Naive thymus-derived CD8-positive, alpha-beta T cell (primary cell): ENCODE measurements around the gene CAGE1. TPM values are rescaled to one million over a fixed set of nuclear protein-coding genes. Genes with fewer than 3 reads are reported as not detected.
A peak's percentile ranks its signal among the peaks of the same experiment; 100 is the strongest.
"Not testable (repeated sequence)": the region's sequence is repeated elsewhere in the genome, so short reads cannot be mapped to it uniquely, and the experiment has no call there.

ENCODE experiments used
- ATAC-seq, 2 donors: fragments of 150-1000 bp; cut with Tn5 transposase in 1 of 2; sonication (Bioruptor Pico), chemical (Tn5 transposase) in 1 of 2; 1 replicate in 1 of 2; 2 replicates in 1 of 2; pipeline ENCODE4 v1.10.0; 2021; ENCODE audit warnings: mild to moderate bottlenecking in 2 of 2, moderate library complexity in 2 of 2
- POLR2A ChIA-PET: fragments of 350-600 bp; sonication (Branson Sonifier 250); formaldehyde crosslinking; loops from one replicate; lab custom pipeline; 2021; ENCODE audit warnings: antibody characterized with exemption; lab: Charles Lee
- DNase-seq, 10 donors: peaks; one replicate each; pipeline versions ENCODE4 v3.0.0 to v3.0.0-alpha.2; 2020 to 2022
- H3K27ac Mint-ChIP-seq, 10 donors: one replicate each; pipeline ENCODE4 v1.8.0; 2020 to 2022; ENCODE audit warnings: mild to moderate bottlenecking in 10 of 10, mixed read lengths in 10 of 10, moderate library complexity in 4 of 10, inconsistent platforms in 1 of 10
- H3K27me3 Mint-ChIP-seq, 5 donors: one replicate each; pipeline ENCODE4 v1.8.0; 2021 to 2022; ENCODE audit warnings: mixed read lengths in 5 of 5
- H3K36me3 Mint-ChIP-seq, 3 donors: one replicate each; pipeline ENCODE4 v1.8.0; 2020 to 2022; ENCODE audit warnings: mixed read lengths in 3 of 3, mild to moderate bottlenecking in 2 of 3, inconsistent platforms in 1 of 3
- H3K4me1 Mint-ChIP-seq, 4 donors: one replicate each; pipeline ENCODE4 v1.8.0; 2021 to 2022; ENCODE audit warnings: mixed read lengths in 4 of 4
- H3K4me3 Mint-ChIP-seq, 10 donors: one replicate each; pipeline ENCODE4 v1.8.0; 2020 to 2022; ENCODE audit warnings: mild to moderate bottlenecking in 10 of 10, mixed read lengths in 10 of 10, moderate library complexity in 6 of 10, inconsistent platforms in 1 of 10
- H3K9me3 Mint-ChIP-seq, 9 donors: one replicate each; pipeline ENCODE4 v1.8.0; 2020 to 2022; ENCODE audit warnings: mixed read lengths in 9 of 9, mild to moderate bottlenecking in 3 of 9, inconsistent platforms in 1 of 9, moderate library complexity in 1 of 9
- polyA plus RNA-seq, 3 donors: library from polyadenylated mRNA; unstranded; fragments of 300-500 nt; fragmentation: Illumina TruSeq; gene quantifications; one replicate each; pipeline ENCODE4 v1.2.3, GENCODE V29; 2021
- total RNA-seq, 8 experiments: library from RNA in 2 of 8; stranded (reverse) in 2 of 8; gene quantifications; one replicate each; pipeline ENCODE4 v1.2.3 and lab custom pipeline; 2021 to 2026

CAGE1 gene
- total and polyA plus RNA-seq, 5 experiments from 2014 or later = 0.16 to 0.63 TPM; not detected in 3

DNA sequence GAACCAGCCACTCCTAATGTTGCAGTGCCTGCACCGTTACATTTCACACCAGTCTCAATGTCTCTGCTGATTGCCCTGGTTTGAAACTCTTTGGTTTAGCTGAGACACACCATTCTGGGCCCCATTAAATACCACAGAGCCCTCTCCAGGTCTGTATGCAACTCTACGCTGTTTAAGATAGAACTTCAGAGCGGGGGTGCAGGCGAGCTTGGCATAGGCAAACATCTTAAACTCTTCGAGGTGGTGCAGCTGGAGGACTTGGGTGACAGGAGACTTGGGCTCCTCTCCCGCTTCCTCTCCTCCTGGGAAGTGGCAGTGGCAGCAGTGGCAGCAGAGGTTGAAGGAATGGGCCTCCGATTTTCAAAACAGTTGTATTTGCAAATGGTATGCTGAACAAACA, 58.1 kb downstream of the CAGE1 start:
- ATAC-seq (no peak), DNase-seq (no peak)
- H3K36me3 Mint-ChIP-seq = no peaks in the 10 kb centered on the region
- H3K27ac Mint-ChIP-seq = no peak overlapping the region
- no peak overlapping the region for H3K4me3 Mint-ChIP-seq
- POLR2A ChIA-PET = no interaction called here
- no peaks in the 10 kb centered on the region for H3K9me3 Mint-ChIP-seq
- H3K27me3 Mint-ChIP-seq = peaks cover 0 to 12% (median 7%) of the 10 kb centered on the region in 5 donors
- peaks cover 0 to 4% (median under 1%) of the 10 kb centered on the region in 4 donors for H3K4me1 Mint-ChIP-seq

DNA sequence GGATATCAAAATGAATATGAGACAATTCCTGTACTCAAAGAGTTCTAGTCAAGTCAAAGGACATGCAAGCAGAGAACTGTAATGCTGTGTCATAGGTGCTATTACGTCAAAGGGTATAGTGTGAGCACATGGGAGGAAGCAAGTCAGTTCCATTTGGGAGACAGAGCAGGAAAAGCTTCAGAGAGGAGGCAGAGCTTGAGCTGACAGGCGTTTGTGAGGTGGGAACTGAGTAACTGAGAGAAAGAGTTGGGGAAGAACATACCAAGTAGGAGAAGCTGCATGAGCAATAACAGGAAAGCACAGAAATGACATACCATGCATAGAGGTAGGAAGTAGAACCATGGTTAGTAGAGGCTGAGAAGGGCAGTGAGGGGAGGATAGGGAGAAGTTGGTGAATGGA, 61.3 kb downstream of the CAGE1 start:
- Mint-ChIP-seq H3K36me3 (peaks cover 0 to 4% (median 0%) of the 10 kb centered on the region in 3 donors), H3K27ac (no peak overlapping the region), H3K4me3 (no peak overlapping the region), H3K27me3 (peaks cover 0 to 17% (median 6%) of the 10 kb centered on the region in 5 donors), H3K4me1 (peaks cover 0 to 12% (median 7%) of the 10 kb centered on the region in 4 donors), H3K9me3 (peaks cover 0 to 9% (median 0%) of the 10 kb centered on the region in 9 donors)
- DNase-seq = no peak
- POLR2A ChIA-PET = interaction anchor here (0.7 kb wide), 1 partner anchor 167 kb away, joined by 3 read pairs; no protein-coding TSS in a partner anchor
- ATAC-seq = no peak

DNA sequence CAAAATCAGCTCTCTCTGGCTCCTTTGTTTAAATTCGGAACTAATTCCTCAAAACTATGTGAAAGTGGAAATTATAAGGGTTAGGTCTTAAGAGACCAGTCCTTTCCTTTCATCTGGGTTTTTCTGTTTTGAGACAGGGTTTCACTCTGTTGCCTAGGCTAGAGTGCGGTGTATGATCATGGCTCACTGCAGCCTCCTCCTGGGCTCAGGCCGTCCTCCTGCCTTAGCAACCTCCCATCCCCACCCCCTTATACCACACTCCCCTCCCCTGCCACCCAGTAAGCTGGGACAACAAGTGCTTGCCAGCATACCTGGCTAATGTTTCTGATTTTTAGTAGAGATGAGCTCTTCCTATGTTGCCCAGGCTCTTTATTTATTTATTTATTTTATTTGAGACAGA, 63.8 kb downstream of the CAGE1 start:
- POLR2A ChIA-PET = no interaction called here
- Mint-ChIP-seq H3K4me3 (no peak overlapping the region), H3K27ac (no peak overlapping the region)

DNA sequence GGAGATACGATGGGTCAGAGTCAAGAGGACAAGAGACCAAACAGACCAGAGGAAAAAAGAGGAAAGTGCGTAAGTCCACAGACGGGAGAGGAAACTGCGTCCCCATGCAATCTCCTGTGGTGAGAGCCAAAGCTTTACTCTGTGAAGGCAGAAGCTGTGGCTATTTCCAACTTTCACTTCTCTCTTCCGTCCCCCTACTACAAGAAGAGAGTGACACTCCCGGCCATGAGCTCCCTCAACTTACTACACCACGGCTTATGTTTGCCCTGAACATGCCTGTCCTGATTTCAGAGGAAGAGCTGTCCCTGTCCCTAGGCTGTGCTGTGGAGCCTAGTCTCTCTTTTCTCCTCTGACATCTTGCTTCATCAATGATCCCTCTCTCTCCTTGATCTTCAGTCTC, 65.0 kb downstream of the CAGE1 start:
- ATAC-seq = peak in 1 of 2 donors; percentile 28
- POLR2A ChIA-PET = no interaction called here
- DNase-seq = no peak
- H3K4me1 Mint-ChIP-seq = peaks cover 0 to 12% (median 7%) of the 10 kb centered on the region in 4 donors
- H3K9me3 Mint-ChIP-seq = peaks cover 0 to 9% (median 0%) of the 10 kb centered on the region in 9 donors
- H3K27ac Mint-ChIP-seq = peak overlapping the region in 3 of 10 donors; percentile 11 to 16 (median 12)
- H3K27me3 Mint-ChIP-seq = peaks cover 0 to 17% (median 6%) of the 10 kb centered on the region in 5 donors
- H3K4me3 Mint-ChIP-seq = no peak overlapping the region
- peaks cover 0 to 4% (median 0%) of the 10 kb centered on the region in 3 donors for H3K36me3 Mint-ChIP-seq

More for the DNA sequence above, 63.8 kb downstream of the CAGE1 start:
- H3K4me1 Mint-ChIP-seq = peaks cover 0 to 12% (median 7%) of the 10 kb centered on the region in 4 donors
- H3K27me3 Mint-ChIP-seq = peaks cover 0 to 17% (median 6%) of the 10 kb centered on the region in 5 donors
- ATAC-seq (no peak), DNase-seq (no peak)
- H3K9me3 Mint-ChIP-seq = peaks cover 0 to 9% (median 0%) of the 10 kb centered on the region in 9 donors
- peaks cover 0 to 4% (median 0%) of the 10 kb centered on the region in 3 donors for H3K36me3 Mint-ChIP-seq

DNA sequence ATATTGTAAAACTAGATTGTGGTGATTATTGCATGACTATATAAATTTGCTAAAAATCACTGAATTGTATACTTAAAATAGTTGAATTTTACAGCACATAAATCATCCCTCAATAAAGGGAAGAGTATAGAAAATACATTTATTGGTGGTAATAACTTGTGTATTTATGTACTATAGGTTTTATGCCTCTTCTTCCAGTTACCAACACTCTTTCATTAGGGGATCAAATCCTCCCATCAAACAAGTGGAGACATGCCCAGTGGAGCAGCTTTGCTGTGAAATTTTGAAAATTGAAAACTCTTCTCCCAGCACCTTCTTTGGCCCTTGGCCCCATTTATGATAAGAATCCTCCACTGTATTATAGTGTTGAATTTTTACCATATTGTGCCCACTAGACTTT, 66.5 kb downstream of the CAGE1 start:
- H3K36me3 Mint-ChIP-seq = peaks cover 0 to 4% (median 0%) of the 10 kb centered on the region in 3 donors
- peaks cover 0 to 9% (median 0%) of the 10 kb centered on the region in 9 donors for H3K9me3 Mint-ChIP-seq
- no peak overlapping the region for H3K27ac Mint-ChIP-seq
- ATAC-seq = no peak
- no peak for DNase-seq
- peaks cover 0 to 12% (median 5%) of the 10 kb centered on the region in 4 donors for H3K4me1 Mint-ChIP-seq
- H3K4me3 Mint-ChIP-seq = no peak overlapping the region
- POLR2A ChIA-PET = no interaction called here
- H3K27me3 Mint-ChIP-seq = peaks cover 0 to 8% (median 4%) of the 10 kb centered on the region in 5 donors

DNA sequence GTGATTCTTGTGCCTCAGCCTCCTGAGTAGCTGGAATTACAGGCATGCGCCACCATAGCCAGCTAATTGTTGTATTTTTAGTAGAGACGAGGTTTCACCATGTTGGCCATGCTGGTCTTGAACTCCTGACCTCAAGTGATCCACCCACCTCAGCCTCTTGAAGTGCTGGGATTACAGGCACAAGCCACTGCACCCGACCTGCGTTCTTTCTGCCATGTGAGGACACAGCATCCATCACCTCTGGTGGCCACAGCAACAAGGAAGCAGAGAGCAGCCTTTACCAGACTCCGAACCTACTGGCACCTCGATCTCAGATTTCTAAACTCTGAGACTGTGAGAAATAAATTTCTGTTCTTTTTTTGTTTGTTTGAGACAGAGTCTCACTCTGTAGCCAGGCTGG, 67.7 kb downstream of the CAGE1 start:
- ATAC-seq, H3K9me3 Mint-ChIP-seq, H3K4me3 Mint-ChIP-seq, POLR2A ChIA-PET, H3K27ac Mint-ChIP-seq, H3K36me3 Mint-ChIP-seq, H3K27me3 Mint-ChIP-seq, DNase-seq: not testable (repeated sequence)
- H3K4me1 Mint-ChIP-seq = peaks cover 0 to 12% (median 5%) of the 10 kb centered on the region in 4 donors

DNA sequence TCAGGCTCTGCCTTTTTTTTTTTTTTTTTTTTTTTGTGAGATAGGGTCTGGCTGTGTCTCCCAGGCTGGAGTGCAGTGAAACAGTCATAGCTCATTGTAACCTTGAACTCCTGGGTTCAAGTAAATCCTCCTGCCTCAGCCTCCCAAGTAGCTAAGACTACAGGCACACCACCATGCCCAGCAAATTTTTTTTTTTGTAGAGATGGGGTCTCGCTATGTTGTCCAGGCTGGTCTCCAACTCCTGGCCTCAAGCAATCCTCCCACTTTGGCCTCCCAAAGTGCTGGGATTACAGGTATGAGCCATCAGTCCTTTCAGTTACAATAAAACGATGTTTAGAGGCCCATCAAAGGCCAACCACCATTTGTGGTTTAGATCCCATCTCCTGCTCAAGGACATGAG, 70.1 kb downstream of the CAGE1 start:
- H3K4me1 Mint-ChIP-seq, H3K9me3 Mint-ChIP-seq, H3K36me3 Mint-ChIP-seq, H3K4me3 Mint-ChIP-seq, ATAC-seq, H3K27ac Mint-ChIP-seq, DNase-seq, H3K27me3 Mint-ChIP-seq, POLR2A ChIA-PET: not testable (repeated sequence)

DNA sequence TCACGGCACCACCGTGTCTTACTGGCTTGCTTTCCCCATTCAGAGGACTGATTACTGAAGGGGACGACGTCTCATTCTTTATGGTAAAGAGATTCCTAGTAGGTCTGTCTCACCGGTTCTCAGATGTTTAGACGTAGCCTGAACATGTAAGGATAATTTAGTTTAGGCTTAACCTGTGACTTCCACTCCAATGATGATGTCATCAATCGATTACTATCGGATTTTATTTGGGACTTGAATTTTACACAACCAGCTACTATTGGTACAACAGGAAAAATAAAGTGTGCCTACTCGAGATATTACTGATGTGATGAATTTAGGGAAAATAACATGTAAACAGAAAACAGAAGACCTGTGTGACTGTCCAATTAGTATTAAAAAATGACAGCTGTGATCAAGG, 72.0 kb downstream of the CAGE1 start:
- H3K36me3 Mint-ChIP-seq = no peaks in the 10 kb centered on the region
- H3K4me3 Mint-ChIP-seq = no peak overlapping the region
- POLR2A ChIA-PET = no interaction called here

DNA sequence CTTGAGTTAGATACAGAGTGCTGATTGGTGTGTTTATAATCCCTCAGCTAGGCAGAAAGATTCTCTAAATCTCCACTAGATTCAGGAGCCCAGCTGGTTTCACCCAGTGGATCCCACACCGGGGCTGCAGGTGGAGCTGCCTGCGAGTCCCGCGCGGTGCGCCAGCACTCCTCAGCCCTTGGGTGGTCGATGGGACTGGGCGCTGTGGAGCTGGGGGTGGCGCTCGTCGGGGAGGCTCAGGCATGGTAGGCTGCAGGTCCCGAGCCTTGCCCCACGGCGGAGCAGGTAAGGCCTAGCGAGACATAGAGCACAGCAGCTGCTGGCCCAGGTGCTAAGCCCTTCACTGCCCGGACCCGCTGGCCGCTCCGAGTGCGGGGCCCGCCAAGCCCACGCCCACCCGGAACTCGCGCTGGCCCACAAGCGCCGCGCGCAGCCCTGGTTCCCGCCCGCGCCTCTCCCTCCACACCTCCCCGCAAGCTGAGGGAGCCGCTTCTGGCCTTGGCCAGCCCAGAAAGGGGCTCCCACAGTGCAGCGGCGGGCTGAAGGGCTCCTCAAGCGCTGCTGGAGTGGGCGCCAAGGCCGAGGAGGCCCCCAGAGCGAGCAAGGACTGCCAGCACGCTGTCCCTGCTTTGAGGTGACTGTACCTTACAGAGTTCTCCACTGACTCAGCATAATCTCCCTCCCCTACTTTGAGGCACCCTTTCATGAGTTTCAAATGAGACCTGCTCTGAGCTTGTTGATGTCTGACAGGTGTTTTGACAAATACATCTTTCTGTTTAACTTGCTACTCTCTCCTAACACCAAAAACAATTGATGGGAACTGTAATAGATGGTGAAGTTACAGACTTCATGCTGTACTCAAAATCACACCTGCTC, 72.6 kb downstream of the CAGE1 start:
- Mint-ChIP-seq H3K27ac (no peak overlapping the region), H3K4me3 (peak overlapping the region in 1 of 10 donors; percentile 1), H3K4me1 (peaks cover 7 to 23% (median 15%) of the 10 kb centered on the region in 4 donors)

More for the DNA sequence above, 72.0 kb downstream of the CAGE1 start:
- Mint-ChIP-seq H3K27me3 (no peaks in the 10 kb centered on the region), H3K27ac (no peak overlapping the region), H3K9me3 (no peaks in the 10 kb centered on the region), H3K4me1 (peaks cover 3 to 18% (median 10%) of the 10 kb centered on the region in 4 donors)
- no peak for ATAC-seq
- no peak for DNase-seq

DNA sequence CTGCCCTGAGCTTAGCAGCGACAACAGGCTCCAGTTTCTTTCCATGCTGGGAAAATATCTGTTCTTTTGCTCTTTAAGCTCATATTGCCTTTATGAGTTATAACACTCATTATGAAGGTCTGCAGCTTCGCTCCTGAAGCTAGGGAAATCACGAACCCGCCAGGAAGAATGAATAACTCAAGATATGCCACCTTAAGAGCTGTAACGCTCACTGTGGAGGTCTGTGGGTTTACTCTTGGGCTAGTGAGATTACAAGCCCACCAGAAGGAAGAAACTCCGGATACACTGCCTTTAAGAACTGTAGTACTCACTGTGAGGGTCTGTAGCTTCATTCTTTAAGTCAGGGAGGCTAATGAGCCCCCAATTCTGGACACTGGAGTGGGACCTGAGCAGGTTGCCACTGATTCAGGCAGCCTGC, 73.6 kb downstream of the CAGE1 start:
- DNase-seq (no peak), ATAC-seq (no peak)
- Mint-ChIP-seq H3K9me3 (no peaks in the 10 kb centered on the region), H3K4me1 (peaks cover 10 to 32% (median 22%) of the 10 kb centered on the region in 4 donors), H3K4me3 (peak overlapping the region in 1 of 10 donors; percentile 20), H3K27ac (no peak overlapping the region), H3K36me3 (no peaks in the 10 kb centered on the region), H3K27me3 (no peaks in the 10 kb centered on the region)
- POLR2A ChIA-PET = no interaction called here

More for the DNA sequence above, 72.6 kb downstream of the CAGE1 start:
- no peak for DNase-seq
- Mint-ChIP-seq H3K9me3 (no peaks in the 10 kb centered on the region), H3K36me3 (no peaks in the 10 kb centered on the region), H3K27me3 (no peaks in the 10 kb centered on the region)
- POLR2A ChIA-PET = no interaction called here
- no peak for ATAC-seq

DNA sequence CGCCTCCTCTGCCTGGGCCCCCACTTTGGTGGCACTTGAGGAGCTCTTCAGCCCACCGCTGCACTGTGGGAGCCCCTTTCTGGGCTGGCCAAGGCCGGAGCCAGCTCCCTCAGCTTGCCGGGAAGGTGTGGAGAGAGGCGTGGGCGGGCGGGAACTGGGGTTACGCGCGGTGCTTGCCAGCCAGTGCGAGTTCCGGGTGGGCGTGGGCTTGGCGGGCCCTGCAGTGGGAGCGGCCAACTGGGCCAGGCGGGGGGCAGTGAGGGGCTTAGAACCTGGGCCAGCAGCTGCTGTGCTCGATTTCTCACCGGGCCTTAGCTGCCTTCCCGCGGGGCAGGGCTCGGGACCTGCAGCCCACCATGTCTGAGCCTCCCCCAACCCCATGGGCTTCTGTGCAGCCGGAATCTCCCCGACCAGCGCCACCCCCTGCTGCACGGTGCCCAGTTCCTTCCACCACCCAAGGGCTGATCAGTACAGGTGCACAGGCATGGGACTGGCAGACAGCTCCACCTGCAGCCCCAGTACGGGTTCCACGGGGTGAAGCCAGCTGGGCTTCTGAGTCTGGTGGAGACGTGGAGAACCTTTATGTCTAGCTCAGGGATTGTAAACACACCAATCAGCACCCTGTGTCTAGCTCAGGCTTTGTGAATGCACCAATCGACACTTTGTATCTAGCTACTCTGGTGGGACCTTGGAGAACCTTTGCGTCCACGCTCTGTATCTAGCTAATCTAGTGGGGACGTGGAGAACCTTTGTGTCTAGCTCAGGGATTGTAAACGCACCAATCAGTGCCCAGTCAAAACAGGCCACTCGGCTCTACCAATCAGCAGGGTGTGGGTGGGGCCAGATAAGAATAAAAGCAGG, 74.2 kb downstream of the CAGE1 start:
- not testable (repeated sequence) for DNase-seq, H3K36me3 Mint-ChIP-seq, H3K9me3 Mint-ChIP-seq, ATAC-seq, H3K27me3 Mint-ChIP-seq
- Mint-ChIP-seq H3K4me3 (peak overlapping the region in 4 of 10 donors; percentile 15 to 97 (median 74)), H3K4me1 (peaks cover 10 to 36% (median 25%) of the 10 kb centered on the region in 4 donors), H3K27ac (peak overlapping the region in 2 of 10 donors; percentile 73 to 93)
- POLR2A ChIA-PET = interaction anchor here (2.5 kb wide), 1 partner anchor 74 kb away, joined by 11 read pairs; the partner anchor contains the start of genes CAGE1 and RIOK1

DNA sequence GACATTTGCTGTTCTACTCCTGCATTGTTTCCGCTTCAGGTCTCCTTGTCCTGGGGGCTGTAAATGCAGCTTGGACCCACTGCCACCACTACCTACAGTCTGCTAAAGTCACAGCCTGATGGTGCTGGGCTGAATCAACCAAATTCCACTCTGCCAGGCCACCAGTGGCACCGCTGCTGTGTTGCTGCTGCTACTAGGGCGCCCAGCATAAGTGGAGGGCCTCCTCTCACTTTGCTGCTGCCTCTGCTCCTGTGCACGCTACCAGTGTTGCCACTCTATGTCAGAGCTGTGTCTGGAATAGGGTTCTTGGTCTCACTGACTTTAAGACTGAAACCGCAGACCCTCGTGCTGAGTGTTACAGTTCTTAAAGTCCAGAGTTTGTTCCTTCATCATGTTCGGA, 75.1 kb downstream of the CAGE1 start:
- H3K4me1 Mint-ChIP-seq = peaks cover 10 to 45% (median 29%) of the 10 kb centered on the region in 4 donors
- no peak for DNase-seq
- peak overlapping the region in 8 of 10 donors; percentile 8 to 93 (median 58) for H3K27ac Mint-ChIP-seq
- H3K4me3 Mint-ChIP-seq = peak overlapping the region; percentile 31 to 98 (median 74)
- H3K36me3 Mint-ChIP-seq = peaks cover 0 to 8% (median 4%) of the 10 kb centered on the region in 3 donors
- no peak for ATAC-seq
- H3K9me3 Mint-ChIP-seq = no peaks in the 10 kb centered on the region
- H3K27me3 Mint-ChIP-seq = no peaks in the 10 kb centered on the region
- POLR2A ChIA-PET = interaction anchor here (2.5 kb wide), 1 partner anchor 75 kb away, joined by 11 read pairs; the partner anchor contains the start of genes CAGE1 and RIOK1
